Parathyroid adenoma (tissue), 2 donors: ENCODE measurements around the gene PHF8.

ENCODE experiments used
- H2AFZ ChIP-seq: fragments of 300-600 bp; sonication (generic); one replicate; pipeline ENCODE4 v1.7.0; 2017; ENCODE audit warnings: antibody characterized with exemption, mild to moderate bottlenecking
- H3K27ac ChIP-seq: fragments of 300-600 bp; sonication (generic); one replicate; pipeline ENCODE4 v1.7.0; 2017
- H3K27me3 ChIP-seq: fragments of 300-600 bp; sonication (generic); one replicate; pipeline ENCODE4 v1.7.0; 2017; ENCODE audit warnings: low read length; ENCODE audit not compliant: control insufficient read depth, insufficient read depth
- H3K36me3 ChIP-seq: fragments of 300-600 bp; sonication (generic); one replicate; pipeline ENCODE4 v1.7.0; 2017; ENCODE audit warnings: low read length; ENCODE audit not compliant: control insufficient read depth, insufficient read depth
- H3K4me1 ChIP-seq: fragments of 300-600 bp; sonication (generic); one replicate; pipeline ENCODE4 v1.7.0; 2017; ENCODE audit warnings: control low read depth
- H3K4me2 ChIP-seq: fragments of 300-600 bp; sonication (generic); one replicate; pipeline ENCODE4 v1.7.0; 2017; ENCODE audit warnings: low read length
- H3K4me3 ChIP-seq: fragments of 300-600 bp; sonication (generic); one replicate; pipeline ENCODE4 v1.7.0; 2017; ENCODE audit warnings: low read depth, low read length
- H3K79me2 ChIP-seq: fragments of 300-600 bp; sonication (generic); one replicate; pipeline ENCODE4 v1.7.0; 2017; ENCODE audit warnings: control low read depth
- H3K9ac ChIP-seq: fragments of 300-600 bp; sonication (generic); one replicate; pipeline ENCODE4 v1.7.0; 2017; ENCODE audit warnings: mild to moderate bottlenecking
- H3K9me3 ChIP-seq: fragments of 300-600 bp; sonication (generic); one replicate; pipeline ENCODE4 v1.7.0; 2017; ENCODE audit warnings: low read length; ENCODE audit not compliant: control insufficient read depth
- CTCF ChIP-seq: fragments of 300-600 bp; sonication (generic); IDR thresholded peaks from one replicate; pipeline ENCODE4 v1.7.0; 2017; ENCODE audit warnings: antibody characterized with exemption, mild to moderate bottlenecking
- donor health status: primary hyperparathyroidism.

PHF8 gene

GRCh38 chrX:53997724-53998123 lies 46.5 kb downstream of the PHF8 start:
- no peaks in the 10 kb centered on the region for H3K36me3 ChIP-seq
- no peaks in the 10 kb centered on the region for H3K79me2 ChIP-seq
- no peak overlapping the region for H3K9ac ChIP-seq
- H3K27me3 ChIP-seq = no peaks in the 10 kb centered on the region
- H3K27ac ChIP-seq = no peak overlapping the region
- TF ChIP-seq CTCF = no peak
- no peaks in the 10 kb centered on the region for H3K9me3 ChIP-seq
- no peak overlapping the region for H3K4me3 ChIP-seq
- H2AFZ ChIP-seq = no peak overlapping the region
- no peak overlapping the region for H3K4me2 ChIP-seq
- H3K4me1 ChIP-seq = no peaks in the 10 kb centered on the region

GRCh38 chrX:53992589-53992988 lies 51.7 kb downstream of the PHF8 start:
- Histone ChIP-seq H3K9ac (no peak overlapping the region), H3K27me3 (no peaks in the 10 kb centered on the region), H3K27ac (no peak overlapping the region), H3K36me3 (no peaks in the 10 kb centered on the region), H3K9me3 (no peaks in the 10 kb centered on the region), H3K4me1 (no peaks in the 10 kb centered on the region), H2AFZ (no peak overlapping the region), H3K4me3 (no peak overlapping the region), H3K79me2 (no peaks in the 10 kb centered on the region), H3K4me2 (no peak overlapping the region)
- no peak for TF ChIP-seq CTCF

- no peaks in the 10 kb centered on the region for H3K36me3 ChIP-seq
- no peaks in the 10 kb centered on the region for H3K4me1 ChIP-seq
- H3K27ac ChIP-seq = no peak overlapping the region
- H3K9me3 ChIP-seq = no peaks in the 10 kb centered on the region
- no peak for TF ChIP-seq CTCF
- H3K27me3 ChIP-seq = no peaks in the 10 kb centered on the region
- no peak overlapping the region for H3K4me3 ChIP-seq
- no peak overlapping the region for H3K4me2 ChIP-seq
- H2AFZ ChIP-seq = no peak overlapping the region
- no peaks in the 10 kb centered on the region for H3K79me2 ChIP-seq
- no peak overlapping the region for H3K9ac ChIP-seq
Observed at GRCh38 chrX:53990171-53990570, 54.1 kb downstream of the PHF8 start.

GRCh38 chrX:53984895-53985294 lies 59.4 kb downstream of the PHF8 start:
- Histone ChIP-seq H3K27me3 (no peaks in the 10 kb centered on the region), H3K9ac (no peak overlapping the region)

More at GRCh38 chrX:53984895-53985294, 59.4 kb downstream of the PHF8 start:
- Histone ChIP-seq H3K27ac (no peak overlapping the region), H3K4me1 (no peaks in the 10 kb centered on the region), H3K79me2 (no peaks in the 10 kb centered on the region), H3K36me3 (no peaks in the 10 kb centered on the region), H3K4me2 (no peak overlapping the region), H3K4me3 (no peak overlapping the region), H3K9me3 (no peaks in the 10 kb centered on the region), H2AFZ (no peak overlapping the region)
- TF ChIP-seq CTCF = no peak
